Muscle layer of duodenum (tissue), 2 donors: ENCODE data around the gene TBC1D3B.
"Not testable (repeated sequence)": the region's sequence is repeated elsewhere in the genome, so short reads cannot be mapped to it uniquely, and the experiment has no call there.

Source experiments
- H3K27ac ChIP-seq: one replicate; pipeline ENCODE4 v1.7.0; 2013; ENCODE audit warnings: mild to moderate bottlenecking, low read length
- H3K27me3 ChIP-seq: one replicate; pipeline ENCODE4 v1.7.0; 2013; ENCODE audit warnings: low read depth, mild to moderate bottlenecking, control low read depth, low read length
- H3K36me3 ChIP-seq, 2 donors: one replicate each; pipeline ENCODE4 v1.7.0; 2013; ENCODE audit warnings: low read length in 2 of 2, control low read depth in 1 of 2, mild to moderate bottlenecking in 1 of 2; ENCODE audit not compliant: insufficient read depth in 2 of 2, control insufficient read depth in 1 of 2
- H3K4me1 ChIP-seq, 2 donors: one replicate each; pipeline ENCODE4 v1.7.0; 2013; ENCODE audit warnings: low read length in 2 of 2, mild to moderate bottlenecking in 2 of 2, control low read depth in 1 of 2, moderate library complexity in 1 of 2; ENCODE audit not compliant: insufficient read depth in 2 of 2, control insufficient read depth in 1 of 2
- H3K4me3 ChIP-seq, 2 donors: one replicate each; pipeline ENCODE4 v1.7.0; 2013; ENCODE audit warnings: low read length in 2 of 2, low read depth in 1 of 2, mild to moderate bottlenecking in 1 of 2
- H3K9me3 ChIP-seq, 2 donors: one replicate each; pipeline ENCODE4 v1.7.0; 2013; ENCODE audit warnings: low read length in 2 of 2, control low read depth in 1 of 2, mild to moderate bottlenecking in 1 of 2; ENCODE audit not compliant: control insufficient read depth in 1 of 2
- donor health status: healthy.

TBC1D3B gene

DNA sequence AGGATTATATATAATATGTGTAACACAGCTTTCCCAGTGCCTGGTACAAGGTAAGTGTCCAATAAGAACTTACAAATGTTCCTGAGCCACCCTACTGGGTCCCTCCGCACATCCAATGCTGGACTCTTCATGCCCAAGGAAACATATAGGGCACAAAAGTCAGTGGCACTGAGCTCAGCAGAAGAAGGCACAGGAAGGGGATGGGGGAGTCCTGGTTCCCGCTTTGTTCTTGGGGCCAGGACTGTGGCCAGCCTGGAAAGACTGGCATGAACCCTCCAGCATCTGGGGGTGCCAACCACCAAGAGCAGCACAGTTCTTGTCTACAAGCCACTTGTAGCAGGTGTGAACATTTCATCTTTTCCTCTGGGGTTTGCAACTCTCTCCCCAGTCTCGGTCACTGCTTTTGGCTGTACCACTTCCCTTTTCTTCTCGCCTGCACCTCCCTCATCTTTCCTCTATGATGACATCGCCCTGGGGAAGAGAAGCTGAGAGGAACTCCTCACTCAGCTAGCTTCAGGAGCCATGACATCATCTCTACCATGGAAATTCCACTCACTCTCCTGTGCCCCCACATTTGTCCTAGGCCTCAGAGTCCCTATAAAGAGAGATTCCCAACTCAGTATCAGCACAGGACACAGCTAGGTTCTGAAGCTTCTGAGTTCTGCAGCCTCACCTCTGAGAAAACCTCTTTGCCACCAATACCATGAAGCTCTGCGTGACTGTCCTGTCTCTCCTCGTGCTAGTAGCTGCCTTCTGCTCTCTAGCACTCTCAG lies 34.2 kb upstream of the TBC1D3B start, which contains the start of gene CCL4L2:
Gene CCL4L2, plus strand, starts transcription at position 625 of the 773 bp plus-strand sequence.
- not testable (repeated sequence) for H3K36me3 ChIP-seq, H3K4me3 ChIP-seq, H3K27ac ChIP-seq, H3K4me1 ChIP-seq, H3K27me3 ChIP-seq, H3K9me3 ChIP-seq

DNA sequence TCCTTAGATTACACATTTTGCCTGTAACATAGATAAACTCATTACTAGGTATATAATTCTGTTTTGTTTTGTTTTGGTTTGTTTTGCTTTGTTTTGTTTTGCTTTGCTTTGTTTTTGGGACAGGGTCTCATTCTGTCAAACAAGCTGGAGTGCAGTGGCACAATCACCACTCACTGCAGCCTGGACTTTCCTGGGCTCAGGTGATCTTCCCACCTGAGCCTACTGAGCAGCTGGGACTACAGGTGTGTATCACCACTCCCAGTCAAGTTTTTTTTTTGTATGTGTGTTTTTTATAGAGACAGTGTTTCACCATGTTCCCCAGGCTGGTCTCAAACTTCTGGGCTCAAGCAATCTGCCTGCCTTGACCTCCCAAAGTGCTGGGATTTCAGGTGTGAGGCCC lies 33.1 kb upstream of the TBC1D3B start:
- H3K27ac ChIP-seq, result no peak overlapping the region
- H3K36me3 ChIP-seq, result no peaks in the 10 kb centered on the region

DNA sequence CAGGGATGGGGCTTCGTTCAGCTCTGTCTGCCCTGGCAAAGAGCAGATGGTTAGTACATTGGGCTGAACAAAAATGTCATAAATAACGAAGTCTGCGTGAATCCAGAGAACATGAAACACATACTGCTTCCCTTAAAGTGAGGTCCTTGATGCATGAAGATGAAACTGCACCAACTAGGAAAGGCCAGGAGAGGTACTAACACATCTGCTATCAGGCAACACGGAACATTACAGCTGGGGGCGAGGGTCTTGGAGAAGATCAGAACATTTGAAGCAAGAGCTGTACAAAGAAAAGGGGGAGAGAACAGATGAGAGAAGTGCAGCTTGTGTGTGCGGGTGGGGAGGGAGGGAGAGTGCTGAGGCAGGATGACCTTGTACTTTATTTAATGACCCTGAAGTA lies 30.9 kb upstream of the TBC1D3B start:
- H3K9me3 ChIP-seq, H3K4me3 ChIP-seq, H3K4me1 ChIP-seq, H3K36me3 ChIP-seq, H3K27me3 ChIP-seq, H3K27ac ChIP-seq: not testable (repeated sequence)

More for the DNA sequence above, 33.1 kb upstream of the TBC1D3B start:
- Histone ChIP-seq H3K4me3 (no peak overlapping the region), H3K27me3 (no peaks in the 10 kb centered on the region), H3K4me1 (no peaks in the 10 kb centered on the region), H3K9me3 (no peaks in the 10 kb centered on the region)

DNA sequence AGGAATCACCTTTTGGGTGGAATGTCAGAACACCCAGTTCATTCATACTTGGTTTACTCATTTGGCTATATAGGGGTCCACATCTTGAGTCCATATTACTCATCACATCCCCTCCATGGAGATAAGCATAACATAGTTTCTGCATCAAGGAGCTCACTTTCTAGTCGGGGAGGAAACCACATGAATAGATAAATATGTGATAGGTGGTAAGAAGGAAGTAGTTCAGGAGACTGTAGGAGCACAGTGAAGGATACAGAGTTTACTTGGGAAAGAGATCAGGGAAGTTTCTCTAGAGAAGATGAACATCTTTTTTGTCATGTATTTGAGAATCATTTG lies 30.0 kb upstream of the TBC1D3B start:
- not testable (repeated sequence) for H3K4me1 ChIP-seq, H3K27me3 ChIP-seq, H3K36me3 ChIP-seq, H3K4me3 ChIP-seq, H3K9me3 ChIP-seq, H3K27ac ChIP-seq

DNA sequence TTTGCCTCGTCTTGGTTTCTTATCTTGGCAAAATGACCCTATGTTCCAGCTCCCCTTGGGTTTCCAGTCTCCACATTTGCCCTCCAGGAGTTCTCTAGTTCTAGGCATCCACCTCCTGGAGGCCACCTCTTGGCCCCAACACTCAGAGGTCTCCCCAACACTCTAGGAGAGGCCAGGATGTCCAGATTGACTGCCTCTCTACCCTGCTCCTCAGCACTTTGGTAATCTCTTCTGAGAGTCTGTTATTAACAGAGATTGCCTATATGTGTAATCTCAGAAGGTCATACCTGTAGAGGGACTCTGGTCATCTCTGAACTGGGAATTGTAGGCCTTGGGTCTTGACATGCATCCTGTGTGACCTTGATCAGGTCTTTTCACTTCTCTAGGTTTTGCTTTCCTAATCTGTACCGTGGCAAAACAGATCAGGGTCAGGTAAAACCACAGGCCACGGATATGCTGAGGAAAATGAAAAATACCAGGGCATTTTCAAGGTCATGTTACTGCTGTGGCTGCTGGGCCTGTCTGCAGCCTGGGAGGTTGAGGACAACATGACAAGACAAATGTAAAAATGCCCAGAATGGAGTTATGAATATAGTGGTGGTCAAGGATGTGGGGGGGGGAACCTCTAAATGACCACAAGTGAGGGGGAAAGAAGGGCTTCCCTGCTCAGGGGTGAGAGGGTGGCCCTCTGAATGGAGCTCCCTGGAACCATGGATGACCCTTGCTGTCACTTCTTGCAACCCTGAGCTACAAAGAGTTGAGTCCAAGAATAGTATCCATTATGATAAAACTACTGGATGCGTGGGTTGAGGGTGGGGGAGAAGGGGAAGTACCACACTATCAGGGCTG lies 29.4 kb upstream of the TBC1D3B start:
- Histone ChIP-seq H3K27ac (no peak overlapping the region), H3K4me3 (no peak overlapping the region), H3K27me3 (no peaks in the 10 kb centered on the region), H3K36me3 (no peaks in the 10 kb centered on the region), H3K4me1 (no peaks in the 10 kb centered on the region), H3K9me3 (no peaks in the 10 kb centered on the region)

DNA sequence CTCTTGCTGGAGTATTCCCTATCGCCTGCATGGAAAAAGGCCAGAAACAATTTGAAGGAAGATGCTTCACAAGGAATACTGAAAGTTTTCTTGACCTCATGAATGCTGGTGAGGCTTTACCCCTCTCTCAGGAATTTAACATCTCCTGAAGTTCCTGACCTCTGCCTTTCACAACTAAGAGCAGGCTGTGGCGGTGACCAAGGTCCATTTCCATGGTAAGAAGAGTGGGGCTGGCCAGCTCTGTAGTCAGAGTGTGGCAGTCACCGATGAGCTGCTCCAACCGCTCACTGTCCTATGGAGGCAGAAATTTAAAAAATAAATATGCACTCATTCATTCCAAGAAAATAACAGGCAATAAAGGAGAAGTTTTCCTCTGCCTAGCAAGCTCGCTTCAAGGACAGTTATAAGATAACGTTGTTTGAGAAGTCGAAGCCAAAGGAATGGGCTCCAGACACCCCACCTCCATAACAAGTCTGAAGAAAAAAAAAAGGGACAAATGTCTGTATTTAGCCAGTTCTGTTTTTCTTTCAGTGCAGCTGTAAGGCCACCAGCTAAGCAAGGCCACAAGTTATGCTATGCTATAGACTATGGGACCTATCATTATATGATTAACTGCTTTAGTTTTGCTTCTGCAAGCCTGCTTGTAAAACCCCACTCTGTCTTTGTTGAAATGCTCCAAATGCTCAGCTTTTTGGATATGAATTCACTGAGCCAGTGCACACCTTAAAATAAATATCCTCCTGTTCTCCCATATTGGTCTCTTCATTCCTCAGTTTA lies 28.5 kb upstream of the TBC1D3B start:
- no peak overlapping the region for H3K27ac ChIP-seq
- H3K4me3 ChIP-seq, result no peak overlapping the region
- no peaks in the 10 kb centered on the region for H3K4me1 ChIP-seq
- H3K27me3 ChIP-seq, result no peaks in the 10 kb centered on the region
- H3K9me3 ChIP-seq, result no peaks in the 10 kb centered on the region
- no peaks in the 10 kb centered on the region for H3K36me3 ChIP-seq

DNA sequence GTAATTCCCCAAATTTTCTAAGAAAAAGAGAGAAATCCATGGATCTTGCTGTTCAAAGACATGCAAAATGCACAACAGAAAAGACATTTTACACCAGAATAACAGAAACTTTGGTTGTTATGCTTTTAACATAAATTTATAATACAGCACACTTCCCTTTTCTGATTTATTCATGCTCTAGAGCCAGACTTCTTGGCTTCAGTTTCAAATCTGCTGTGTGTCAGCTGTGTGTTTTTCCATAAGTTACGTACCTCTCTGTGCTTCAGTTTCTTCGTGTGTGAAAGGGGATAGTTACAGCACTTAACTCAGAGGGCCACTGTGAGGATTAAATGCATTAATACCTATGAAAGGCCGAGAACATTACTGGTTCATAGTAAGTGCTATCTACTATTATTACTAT lies 26.9 kb upstream of the TBC1D3B start:
- Histone ChIP-seq H3K36me3 (no peaks in the 10 kb centered on the region), H3K4me1 (no peaks in the 10 kb centered on the region), H3K27me3 (no peaks in the 10 kb centered on the region), H3K9me3 (no peaks in the 10 kb centered on the region), H3K27ac (no peak overlapping the region), H3K4me3 (no peak overlapping the region)

DNA sequence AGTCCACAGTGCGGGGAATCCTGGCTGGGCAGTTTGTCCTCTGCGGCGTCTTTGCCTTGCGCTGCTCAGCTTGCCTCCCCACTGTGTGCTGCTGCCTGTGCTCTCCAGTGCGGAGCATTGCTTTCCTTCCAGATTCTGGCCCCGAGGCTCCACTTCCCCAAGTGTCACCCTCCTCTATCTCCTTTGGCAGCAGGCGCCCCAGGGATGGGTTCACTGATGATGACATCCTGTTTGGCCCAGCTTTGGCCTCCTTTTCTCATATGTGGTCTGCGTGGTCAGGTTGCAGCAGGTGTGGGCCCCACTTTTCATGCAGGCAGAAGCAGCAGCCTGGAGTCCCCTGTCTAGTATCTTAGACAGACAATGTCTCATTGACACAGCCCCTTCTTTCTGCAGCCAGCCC lies 25.1 kb upstream of the TBC1D3B start:
- H3K27me3 ChIP-seq, H3K27ac ChIP-seq, H3K4me1 ChIP-seq, H3K4me3 ChIP-seq, H3K36me3 ChIP-seq, H3K9me3 ChIP-seq: not testable (repeated sequence)

DNA sequence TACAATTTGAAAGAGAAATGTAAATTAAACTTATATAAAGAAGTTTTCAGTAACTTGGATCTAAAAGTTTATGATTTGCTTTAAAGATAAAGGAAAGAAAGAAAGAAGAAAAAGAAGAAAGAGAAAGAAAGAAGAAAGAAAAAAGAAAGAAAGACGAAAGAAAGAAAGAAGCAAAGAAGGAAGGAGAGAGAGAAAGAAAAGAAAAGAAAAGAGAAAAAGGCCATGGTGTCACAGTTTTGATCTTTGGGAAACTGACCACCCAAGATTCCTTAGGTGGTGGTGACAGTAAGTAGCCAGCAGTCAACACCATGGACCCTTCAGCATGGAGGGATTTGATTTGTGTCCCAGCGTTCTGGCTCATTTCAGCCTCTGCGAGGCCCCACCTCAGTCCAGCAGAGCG lies 24.7 kb upstream of the TBC1D3B start:
- H3K27ac ChIP-seq, H3K36me3 ChIP-seq, H3K9me3 ChIP-seq, H3K4me1 ChIP-seq, H3K27me3 ChIP-seq, H3K4me3 ChIP-seq: not testable (repeated sequence)

DNA sequence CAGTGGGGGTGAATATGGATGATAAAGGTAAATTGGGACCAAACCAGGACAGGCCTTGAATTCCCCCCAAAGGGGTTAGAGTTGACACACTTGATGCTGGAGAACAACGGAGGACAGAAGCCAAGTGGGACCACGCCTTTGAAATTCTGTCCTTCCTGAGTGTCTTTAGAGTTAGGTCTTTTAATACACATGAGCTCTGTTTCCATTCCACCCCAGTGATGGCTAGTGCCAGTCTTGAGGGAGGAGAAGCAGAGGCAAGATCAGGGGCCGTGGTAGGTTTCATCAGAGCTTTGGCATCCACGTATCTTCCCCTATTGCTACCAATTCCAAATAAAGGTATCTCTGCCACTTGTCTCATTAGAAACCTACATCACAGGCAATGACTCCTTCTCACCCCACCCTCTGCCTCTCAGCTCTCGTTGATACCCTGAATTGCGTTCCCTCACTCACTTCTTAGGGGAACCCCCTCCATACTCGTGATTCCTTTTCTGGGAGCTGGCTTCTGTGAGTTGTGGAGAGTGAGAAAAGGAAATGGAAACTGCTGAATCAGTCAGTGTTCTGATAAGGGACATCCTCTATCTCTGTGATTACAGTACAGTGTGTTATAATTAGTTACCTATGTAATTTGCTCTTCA lies 22.5 kb upstream of the TBC1D3B start:
- Histone ChIP-seq H3K4me3 (no peak overlapping the region), H3K27me3 (no peaks in the 10 kb centered on the region), H3K9me3 (no peaks in the 10 kb centered on the region), H3K36me3 (no peaks in the 10 kb centered on the region), H3K27ac (no peak overlapping the region), H3K4me1 (no peaks in the 10 kb centered on the region)

DNA sequence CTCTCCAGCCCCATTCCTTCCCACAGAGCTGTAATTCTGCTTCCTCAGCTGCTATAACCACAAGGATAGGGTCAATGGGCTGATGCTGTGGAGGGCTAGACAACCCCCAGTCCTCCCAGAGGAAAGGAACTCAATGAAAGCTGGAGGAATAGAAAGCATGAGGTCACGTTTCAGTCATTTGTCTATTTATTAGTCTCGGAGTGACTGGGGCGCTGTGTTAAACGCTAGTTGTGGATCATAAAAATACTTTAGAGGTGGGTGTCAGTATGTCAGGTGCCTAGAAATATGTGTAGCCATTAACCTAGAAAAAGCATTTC lies 20.9 kb upstream of the TBC1D3B start:
- H3K4me1 ChIP-seq, result no peaks in the 10 kb centered on the region
- no peaks in the 10 kb centered on the region for H3K27me3 ChIP-seq
- no peak overlapping the region for H3K4me3 ChIP-seq
- no peaks in the 10 kb centered on the region for H3K36me3 ChIP-seq
- no peaks in the 10 kb centered on the region for H3K9me3 ChIP-seq
- no peak overlapping the region for H3K27ac ChIP-seq
